WERI-Rb-1 (cell line): ENCODE data around the gene TCEAL4.
A peak's percentile ranks its signal among the peaks of the same experiment; 100 is the strongest.

Experiments
- DNase-seq: peaks from one replicate; pipeline ENCODE4 v3.0.0-alpha.2; 2020
- H3K27ac ChIP-seq: fragments of 250-450 bp; sonication (Bioruptor Pico); 2 replicates; pipeline ENCODE4 v1.5.1; 2020; ENCODE audit warnings: mild to moderate bottlenecking, moderate library complexity
- H3K27me3 ChIP-seq: fragments of 250-450 bp; sonication (Bioruptor Pico); 2 replicates; pipeline ENCODE4 v1.5.1; 2021; ENCODE audit warnings: mild to moderate bottlenecking, low read depth, moderate library complexity; ENCODE audit not compliant: insufficient read depth, severe bottlenecking
- H3K36me3 ChIP-seq: fragments of 250-450 bp; sonication (Bioruptor Pico); 2 replicates; pipeline ENCODE4 v1.5.1; 2020; ENCODE audit warnings: mild to moderate bottlenecking, moderate library complexity
- H3K4me3 ChIP-seq: 2 replicates; pipeline ENCODE4 v1.5.1; 2011; ENCODE audit warnings: low read depth, mild to moderate bottlenecking, control low read depth, low read length
- H3K9me3 ChIP-seq: fragments of 250-450 bp; sonication (Bioruptor Pico); 2 replicates; pipeline ENCODE4 v1.5.1; 2021; ENCODE audit warnings: mild to moderate bottlenecking, moderate library complexity; ENCODE audit not compliant: severe bottlenecking
- CTCF ChIP-seq: IDR thresholded peaks from 2 replicates; pipeline ENCODE4 v1.5.1; 2011; ENCODE audit warnings: low read depth, mild to moderate bottlenecking, control low read depth, inconsistent platforms, low read length

Gene TCEAL4

GRCh38 chrX:103628386-103629317 is 43.3 kb downstream of the TCEAL4 start, which contains the start of gene TCEAL1:
Gene TCEAL1 (plus strand): TSS chrX:103628975. CDS start chrX:103629917, 942 bp downstream.
- DNase-seq: peak; percentile 46
- Histone ChIP-seq H3K9me3 (no peaks in the 10 kb centered on the region), H3K4me3 (peak within 1 kb of the TSS; percentile 66), H3K27me3 (peaks cover 7% of the 10 kb centered on the region), H3K27ac (peak within 1 kb of the TSS; percentile 75), H3K36me3 (no peaks in the 10 kb centered on the region)
- TF ChIP-seq CTCF: no peak

- peak; percentile 65 for TF ChIP-seq CTCF
- peak; percentile 72 for DNase-seq
- peak overlapping the region; percentile 75 for H3K27ac ChIP-seq
- H3K36me3 ChIP-seq: no peaks in the 10 kb centered on the region
- H3K27me3 ChIP-seq: peaks cover 7% of the 10 kb centered on the region
- H3K9me3 ChIP-seq: no peaks in the 10 kb centered on the region
- peak overlapping the region; percentile 66 for H3K4me3 ChIP-seq
Observed at GRCh38 chrX:103629318-103630170, 44.2 kb downstream of the TCEAL4 start.

GRCh38 chrX:103630171-103630511 is 44.8 kb downstream of the TCEAL4 start:
- H3K27me3 ChIP-seq: peaks cover 7% of the 10 kb centered on the region
- TF ChIP-seq CTCF: no peak
- DNase-seq: no peak
- H3K27ac ChIP-seq: peak overlapping the region; percentile 75; the same call in 1 of the 2 replicates
- H3K4me3 ChIP-seq: peak overlapping the region; percentile 66
- H3K36me3 ChIP-seq: no peaks in the 10 kb centered on the region
- no peaks in the 10 kb centered on the region for H3K9me3 ChIP-seq

- no peak for DNase-seq
- Histone ChIP-seq H3K27me3 (peaks cover 7% of the 10 kb centered on the region), H3K9me3 (no peaks in the 10 kb centered on the region), H3K27ac (no peak overlapping the region), H3K36me3 (no peaks in the 10 kb centered on the region), H3K4me3 (no peak overlapping the region)
- no peak for TF ChIP-seq CTCF
Observed at GRCh38 chrX:103631145-103631544, 45.8 kb downstream of the TCEAL4 start.

GRCh38 chrX:103635436-103635835 is 50.1 kb downstream of the TCEAL4 start:
- Histone ChIP-seq H3K27ac (no peak overlapping the region), H3K27me3 (peaks cover 7% of the 10 kb centered on the region), H3K36me3 (no peaks in the 10 kb centered on the region), H3K4me3 (no peak overlapping the region), H3K9me3 (no peaks in the 10 kb centered on the region)
- DNase-seq: no peak
- no peak for TF ChIP-seq CTCF
